CD4-positive, alpha-beta T cell treated with Interferon alpha-2 for 1 hour (primary cell): Measurements from ENCODE around the gene ATP11A.
"Not testable (repeated sequence)": the region's sequence is repeated elsewhere in the genome, so short reads cannot be mapped to it uniquely, and the experiment has no call there.

Source experiments
- DNase-seq, 2 donors: peaks; one replicate each; pipeline ENCODE4 v3.0.0-alpha.2; 2020 to 2022

ATP11A gene

DNA sequence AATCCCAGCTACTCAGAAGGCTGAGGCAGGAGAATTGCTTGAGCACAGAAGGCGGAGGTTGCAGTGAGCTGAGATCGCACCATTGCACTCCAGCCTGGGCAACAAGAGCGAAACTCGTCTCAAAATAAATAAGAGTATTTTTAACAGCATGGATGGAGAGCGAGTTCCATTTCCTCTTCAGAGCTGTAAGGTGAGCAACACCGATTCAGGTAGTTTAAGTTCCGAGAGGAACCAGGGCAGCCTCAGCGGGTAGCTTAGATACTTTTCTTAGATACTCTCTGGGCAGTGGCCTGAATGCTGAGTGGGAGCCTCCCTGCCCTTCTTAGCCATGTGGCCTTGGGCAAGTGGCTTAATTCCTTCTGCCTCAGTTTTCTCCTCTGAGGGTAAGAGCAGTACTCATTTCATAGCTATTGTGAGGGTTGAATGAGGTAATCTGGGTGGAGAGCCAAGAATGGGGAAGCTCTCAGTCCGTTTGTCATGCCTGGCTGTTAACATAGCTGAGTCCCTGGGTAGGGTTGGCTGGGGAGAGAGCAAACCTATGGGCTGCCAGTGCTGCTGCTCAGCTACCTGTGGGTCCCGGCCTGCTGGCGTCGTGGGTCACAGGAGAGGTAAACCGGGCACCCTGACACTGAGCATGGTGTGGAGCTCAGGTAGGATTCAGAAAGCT is 4.1 kb downstream of the ATP11A start:
- DNase-seq = peak in 1 of 2 donors; percentile 17

GRCh38 chr13:112695121-112695520 is 5.3 kb downstream of the ATP11A start:
- no peak for DNase-seq

DNA sequence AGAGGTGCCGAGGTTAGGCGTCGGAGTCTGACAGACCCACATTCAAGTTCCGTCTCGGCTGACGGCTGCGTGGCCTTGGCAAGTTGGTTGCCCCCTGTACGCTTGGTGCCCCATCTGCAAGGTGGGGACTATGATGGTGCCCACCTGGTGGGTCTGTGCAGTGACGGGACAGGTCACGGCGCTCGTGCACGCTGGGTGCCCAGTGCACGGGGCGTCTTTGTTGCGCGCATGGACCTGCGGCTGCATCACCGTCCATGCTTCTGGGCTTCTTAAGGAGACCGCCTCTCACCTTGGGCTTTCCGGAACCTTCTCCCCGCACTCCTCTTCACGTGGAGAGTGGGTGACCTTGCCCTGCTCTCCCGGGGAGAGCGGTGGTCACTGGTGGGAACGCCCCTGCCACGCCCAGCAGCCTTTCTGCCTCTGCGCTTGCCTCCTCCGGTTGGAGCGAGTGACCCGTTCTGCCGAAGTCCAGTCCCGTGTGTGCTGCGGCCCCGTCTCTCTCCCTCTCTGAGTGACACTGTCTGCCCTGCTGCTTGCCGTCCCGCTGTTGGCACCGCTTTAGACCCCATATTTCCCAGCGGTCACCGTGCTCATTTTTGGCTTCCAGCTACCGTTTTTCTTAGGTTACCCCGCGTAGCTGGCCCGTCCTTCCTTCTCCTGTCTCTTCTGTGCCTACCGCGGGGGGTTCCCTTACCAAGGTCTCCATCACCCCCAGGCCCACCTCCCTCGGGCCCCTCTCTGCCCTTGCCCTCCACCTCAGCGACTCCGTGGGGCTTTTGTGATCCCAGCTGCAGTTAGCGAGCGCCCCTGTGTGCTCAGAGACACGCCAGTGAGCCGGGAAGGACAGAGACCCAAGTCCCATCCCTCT is 6.4 kb downstream of the ATP11A start:
- no peak for DNase-seq

- DNase-seq = no peak
These were observed 7.1 kb downstream of the ATP11A start for GRCh38 chr13:112696869-112697465.

DNA sequence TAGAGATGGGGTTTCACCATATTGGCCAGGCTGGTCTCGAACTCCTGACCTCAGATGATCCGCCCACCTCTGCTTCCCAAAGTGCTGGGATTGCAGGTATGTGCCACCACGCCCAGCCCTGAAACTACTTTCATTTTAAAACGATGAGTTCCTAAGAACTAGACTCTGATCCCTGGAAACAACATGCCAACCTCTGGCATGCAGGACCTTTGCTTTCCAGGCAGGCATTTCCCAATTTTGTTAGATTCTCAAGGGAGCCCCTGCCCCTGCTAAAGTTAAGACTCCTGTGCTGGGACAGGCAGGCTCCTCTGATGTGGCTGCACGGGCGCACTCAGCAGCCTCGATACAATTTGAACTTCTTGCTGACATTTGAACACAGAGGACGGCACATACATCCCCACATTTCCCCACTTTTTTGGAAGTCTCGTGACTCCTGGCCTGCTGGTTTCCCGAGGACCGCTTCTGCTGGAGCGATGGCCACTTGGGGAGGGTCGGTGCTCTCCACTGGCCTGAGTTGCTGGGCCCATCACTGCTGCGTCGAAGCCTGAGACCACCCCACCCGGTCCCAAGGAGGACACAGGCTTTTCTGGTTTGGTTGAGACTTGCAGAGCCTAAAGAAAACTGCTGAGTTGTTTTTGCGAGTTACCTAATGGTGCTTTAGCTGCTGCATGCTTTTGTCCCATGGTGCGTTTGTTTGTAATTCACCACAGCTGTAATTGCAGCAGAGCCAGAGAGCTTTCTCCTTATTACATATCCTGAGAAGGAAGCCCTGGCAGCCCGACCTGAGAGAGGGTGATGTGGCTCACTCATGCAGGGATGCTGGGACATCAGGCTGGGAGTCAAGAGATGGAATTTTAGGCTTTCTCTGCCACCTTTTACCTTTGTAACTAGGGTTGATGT is 8.2 kb downstream of the ATP11A start:
- DNase-seq = no peak

DNA sequence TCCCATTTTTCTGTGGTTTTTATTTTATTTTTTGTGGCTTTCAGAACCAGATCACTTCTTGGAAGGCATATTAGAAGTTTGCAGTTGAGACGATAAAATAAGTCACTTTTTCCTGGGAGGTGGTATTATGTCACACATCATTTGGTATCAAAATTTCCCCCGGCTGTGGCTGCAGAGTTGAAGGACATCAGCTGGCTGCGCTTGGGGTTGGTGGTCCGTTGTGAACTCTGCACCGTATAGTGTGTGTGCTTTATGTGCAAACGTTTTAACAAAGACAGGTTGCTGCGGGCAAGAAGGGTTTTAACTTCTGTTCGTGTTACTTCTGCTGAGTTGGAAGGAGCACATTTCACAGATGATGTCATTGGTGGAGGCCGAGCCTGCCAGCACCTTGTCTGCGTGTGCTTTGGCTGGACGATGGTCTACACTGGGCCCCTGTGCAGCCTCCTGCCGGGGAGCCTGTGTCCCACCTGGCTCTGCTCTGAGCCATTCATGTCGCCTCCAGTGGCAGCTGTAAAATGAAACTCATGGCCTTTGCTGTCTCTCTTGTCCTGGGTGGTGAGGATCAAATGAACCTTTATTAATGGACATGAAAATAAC is 9.6 kb downstream of the ATP11A start:
- DNase-seq = no peak

GRCh38 chr13:112700291-112701060 is 10.6 kb downstream of the ATP11A start:
- no peak for DNase-seq

DNA sequence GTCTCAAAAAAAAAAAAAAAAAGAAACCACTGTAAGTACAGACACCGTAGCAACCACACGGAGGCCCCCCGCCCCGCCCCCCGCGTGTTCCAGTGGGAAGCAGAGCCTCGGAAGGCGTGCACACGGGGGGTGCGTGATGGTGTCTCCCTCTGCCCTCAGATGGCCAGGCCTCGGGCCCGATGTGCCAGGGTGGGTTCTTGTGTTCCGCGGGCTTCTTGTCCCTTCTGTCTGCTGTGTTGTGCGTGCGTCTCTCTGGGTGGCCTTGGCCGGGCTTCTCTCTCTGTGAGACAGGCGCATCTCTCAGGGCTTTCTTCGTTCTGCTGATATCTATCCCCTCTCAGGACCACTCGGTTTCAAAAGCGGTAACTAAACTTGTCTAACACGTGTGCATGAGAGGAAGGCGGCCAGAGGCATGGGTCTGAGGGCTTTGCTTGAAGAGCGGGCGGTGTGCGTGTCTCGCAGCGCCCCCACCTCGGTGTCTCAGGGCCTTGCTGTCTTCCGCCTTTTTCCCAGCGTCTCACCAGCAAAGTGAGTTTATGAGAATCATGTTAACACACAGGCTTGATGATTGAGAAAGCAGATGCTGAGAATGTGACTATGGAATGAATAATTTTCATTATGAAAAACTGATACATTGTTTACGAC is 12.6 kb downstream of the ATP11A start:
- no peak for DNase-seq

GRCh38 chr13:112702986-112703379 is 13.1 kb downstream of the ATP11A start:
- no peak for DNase-seq

GRCh38 chr13:112703449-112704284 is 13.8 kb downstream of the ATP11A start:
- DNase-seq = no peak

- no peak for DNase-seq
These were observed 14.7 kb downstream of the ATP11A start for GRCh38 chr13:112704308-112705145.

GRCh38 chr13:112705286-112705685 is 15.4 kb downstream of the ATP11A start:
- no peak for DNase-seq

DNA sequence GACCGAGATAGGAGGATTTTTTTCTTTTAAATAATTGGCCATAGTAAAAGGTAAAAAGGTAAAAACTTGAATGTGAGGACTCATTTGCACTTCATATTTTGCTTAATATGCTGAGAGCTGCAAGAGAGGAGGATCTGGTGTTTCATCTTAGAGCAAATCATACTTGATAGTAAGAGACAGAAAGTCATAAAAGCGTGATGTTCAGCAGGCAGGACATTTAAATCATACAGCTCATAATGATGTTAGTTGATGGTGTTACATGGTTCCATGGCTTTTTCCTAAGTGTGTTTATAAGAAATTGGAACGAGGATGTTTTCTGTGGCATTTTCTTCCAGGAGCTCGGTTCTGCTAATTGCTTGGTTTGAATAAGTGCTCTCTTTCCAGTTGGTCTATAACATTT is 16.3 kb downstream of the ATP11A start:
- no peak for DNase-seq

- no peak for DNase-seq
These were observed 18.9 kb downstream of the ATP11A start for GRCh38 chr13:112708560-112709240.

- not testable (repeated sequence) for DNase-seq
These were observed 19.5 kb downstream of the ATP11A start for GRCh38 chr13:112709316-112709715.

DNA sequence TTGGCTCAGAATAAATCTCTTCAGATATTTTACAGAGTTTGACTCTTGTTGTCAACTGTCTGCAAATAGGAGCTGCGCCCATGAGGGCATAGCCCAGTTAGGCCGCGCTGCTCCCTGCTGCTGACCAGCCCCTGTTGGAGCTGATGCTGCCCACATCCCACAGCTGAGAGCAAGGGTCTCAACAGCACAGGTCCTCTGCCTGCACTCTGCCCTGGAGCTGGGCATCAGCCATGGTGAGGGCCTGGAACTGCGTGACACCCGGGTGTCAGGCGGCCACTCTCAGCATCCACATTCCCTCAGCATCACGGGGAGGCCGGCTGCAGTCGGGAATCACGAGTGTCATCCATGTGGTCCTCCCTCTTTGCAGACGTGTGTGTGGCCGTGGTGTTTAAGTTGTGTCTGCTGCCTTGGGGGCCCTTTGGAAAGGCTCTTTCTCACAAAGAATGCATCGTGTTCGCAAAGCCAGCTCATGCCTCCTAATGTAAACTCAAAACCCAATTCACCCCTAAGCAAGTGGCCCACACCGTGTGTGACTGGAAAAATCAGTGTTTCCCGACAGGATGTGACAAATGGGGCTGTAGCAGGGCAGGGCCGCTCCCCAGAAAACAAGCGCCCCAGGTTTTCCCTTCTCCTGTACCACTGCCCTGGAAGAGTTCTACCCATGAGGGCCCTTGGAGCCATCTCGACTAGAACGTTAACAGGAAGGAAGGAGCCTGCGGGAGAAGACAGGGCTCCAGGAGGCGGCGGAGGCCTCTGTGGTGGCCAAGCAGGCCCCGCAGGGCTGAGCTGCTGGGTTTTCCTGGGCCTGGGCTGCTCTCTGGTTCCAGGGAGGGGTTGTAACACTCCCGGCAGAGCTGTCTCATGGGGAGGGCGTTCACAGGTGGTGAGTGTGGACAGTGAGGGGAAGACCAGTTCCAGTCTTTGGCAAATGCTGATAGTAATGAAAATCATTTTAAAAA is 20.3 kb downstream of the ATP11A start:
- DNase-seq = no peak

DNA sequence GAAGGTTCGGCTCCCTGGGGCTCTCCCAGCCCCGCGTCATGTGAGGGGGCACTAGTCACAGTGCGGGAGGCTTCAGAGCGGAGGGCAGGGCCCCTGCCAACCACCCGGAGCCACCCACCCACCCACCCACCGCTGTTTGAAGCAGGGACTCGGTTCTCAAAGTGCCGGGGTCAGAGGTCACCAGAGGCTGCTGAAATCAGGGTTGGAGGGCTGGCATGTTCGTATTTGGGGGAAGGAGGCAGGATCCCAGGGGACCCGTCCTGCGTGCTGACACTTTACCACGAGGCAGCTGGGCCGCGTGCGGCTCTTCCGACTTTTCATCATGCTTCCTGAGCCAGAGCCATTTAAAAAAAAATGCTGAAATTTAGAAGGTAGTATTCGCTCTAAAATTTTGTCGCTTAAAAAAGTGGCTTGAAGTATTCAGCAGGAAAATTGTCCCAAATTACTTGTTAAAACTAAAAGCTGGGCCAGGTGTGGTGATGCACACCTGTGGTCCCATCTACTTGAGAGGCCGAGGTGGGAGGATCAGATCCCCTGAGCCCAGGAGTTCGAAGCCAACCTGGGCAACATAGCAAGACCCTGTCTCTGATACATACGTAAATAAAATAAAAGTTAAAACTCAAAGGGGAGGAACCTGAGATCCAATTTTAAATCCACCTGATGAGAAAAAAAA is 21.2 kb downstream of the ATP11A start:
- DNase-seq = no peak
